NT2/D1 (cell line): ENCODE results near the gene RFXAP.

Source experiments
- YY1 ChIP-seq: IDR thresholded peaks from 2 replicates; pipeline ENCODE4 v1.6.1; 2011; ENCODE audit not compliant: insufficient read length, insufficient read depth
- ZNF274 ChIP-seq: IDR thresholded peaks from 2 replicates; pipeline ENCODE4 v1.6.1; 2011; ENCODE audit warnings: mild to moderate bottlenecking, low read depth, low read length

DNA sequence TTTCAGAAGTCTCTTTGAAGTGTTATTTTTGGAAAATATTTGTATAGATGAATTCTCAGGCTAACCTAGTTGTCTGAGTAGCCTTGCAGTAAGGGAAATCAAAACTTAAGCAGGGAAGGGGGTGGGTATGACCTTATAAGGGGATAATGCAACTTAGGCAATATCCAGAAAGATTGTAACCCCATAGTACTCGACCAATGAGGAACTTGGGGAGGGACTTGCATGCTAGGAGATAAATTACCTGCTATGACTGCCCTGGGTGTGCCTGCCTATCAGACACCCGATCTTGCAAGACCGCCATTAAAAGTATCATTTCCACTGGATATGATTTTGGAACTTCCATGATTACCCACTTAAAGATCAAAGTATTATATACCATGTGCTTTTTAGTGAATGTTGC lies 23.0 kb upstream of the RFXAP start:
- no peak for TF ChIP-seq YY1
- TF ChIP-seq ZNF274, result no peak
